Stimulated activated CD4-positive, alpha-beta T cell treated with anti-CD3 and anti-CD28 coated beads, Interleukin-2, amount 100 ng/mL, for 48 hours (primary cell): ENCODE measurements around the gene PDE3B.
"Not testable (repeated sequence)": the region's sequence is repeated elsewhere in the genome, so short reads cannot be mapped to it uniquely, and the experiment has no call there.

Source experiments
- DNase-seq, 2 donors: peaks; one replicate each; pipeline ENCODE4 v3.0.0-alpha.2; 2020

The PDE3B gene

GRCh38 chr11:14750911-14751310 lies 107.3 kb downstream of the PDE3B start:
- DNase-seq, result no peak

- DNase-seq, result no peak
These were observed 108.4 kb downstream of the PDE3B start for GRCh38 chr11:14751975-14752407.

GRCh38 chr11:14755140-14755539 lies 111.5 kb downstream of the PDE3B start:
- DNase-seq, result no peak

- DNase-seq, result no peak
These were observed 112.7 kb downstream of the PDE3B start for GRCh38 chr11:14756349-14756748.

GRCh38 chr11:14759300-14760012 lies 115.9 kb downstream of the PDE3B start:
- not testable (repeated sequence) for DNase-seq

- no peak for DNase-seq
These were observed 120.6 kb downstream of the PDE3B start for GRCh38 chr11:14764179-14764578.

GRCh38 chr11:14764579-14765527 lies 121.2 kb downstream of the PDE3B start:
- DNase-seq, result no peak

GRCh38 chr11:14766585-14766984 lies 123.0 kb downstream of the PDE3B start:
- no peak for DNase-seq

- DNase-seq, result no peak
These were observed 125.1 kb downstream of the PDE3B start for GRCh38 chr11:14768526-14769188.

GRCh38 chr11:14773755-14774154 lies 130.2 kb downstream of the PDE3B start:
- no peak for DNase-seq

- no peak for DNase-seq
These were observed 131.1 kb downstream of the PDE3B start for GRCh38 chr11:14774721-14775120.

GRCh38 chr11:14775897-14776296 lies 132.3 kb downstream of the PDE3B start:
- no peak for DNase-seq

GRCh38 chr11:14778460-14778859 lies 134.9 kb downstream of the PDE3B start:
- DNase-seq, result not testable (repeated sequence)

GRCh38 chr11:14783788-14784187 lies 140.2 kb downstream of the PDE3B start:
- no peak for DNase-seq

- DNase-seq, result no peak
These were observed 140.6 kb downstream of the PDE3B start for GRCh38 chr11:14784230-14784629.

GRCh38 chr11:14789879-14790484 lies 146.4 kb downstream of the PDE3B start:
- no peak for DNase-seq

- no peak for DNase-seq
These were observed 149.9 kb downstream of the PDE3B start for GRCh38 chr11:14793546-14793945.

- not testable (repeated sequence) for DNase-seq
These were observed 152.4 kb downstream of the PDE3B start for GRCh38 chr11:14796028-14796427.

- no peak for DNase-seq
These were observed 160.2 kb downstream of the PDE3B start for GRCh38 chr11:14803846-14804245.

- DNase-seq, result no peak
These were observed 165.9 kb downstream of the PDE3B start for GRCh38 chr11:14809466-14809865.

GRCh38 chr11:14812757-14813156 lies 169.2 kb downstream of the PDE3B start:
- no peak for DNase-seq

- no peak for DNase-seq
These were observed 169.9 kb downstream of the PDE3B start for GRCh38 chr11:14813516-14813915.

- DNase-seq, result no peak
These were observed 175.2 kb downstream of the PDE3B start for GRCh38 chr11:14818779-14819178.
